ENCODE measurements around the gene KLK7. TPM values are rescaled to one million over a fixed set of nuclear protein-coding genes. Genes with fewer than 3 reads are reported as not detected.

KLK7 gene
- total RNA-seq, 1 experiment from 2014 or later = not detected

DNA sequence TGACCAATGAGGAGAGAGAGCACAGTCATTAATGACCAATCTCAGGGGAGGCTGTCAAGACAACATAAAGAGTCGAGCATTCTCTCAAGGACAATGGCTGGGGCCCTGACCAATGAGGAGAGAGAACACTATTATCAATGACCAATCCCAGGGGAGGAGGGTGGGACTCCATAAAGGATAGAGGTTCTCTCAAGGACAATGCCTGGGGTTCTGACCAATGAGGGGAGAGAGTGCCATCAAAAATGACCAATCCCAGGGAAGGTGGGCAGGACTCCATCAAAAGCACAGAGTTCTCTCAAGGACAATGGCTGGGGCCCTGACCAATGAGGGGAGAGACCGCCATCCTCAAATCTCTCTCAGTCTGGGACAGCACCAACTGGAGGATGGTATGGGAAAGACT is 46.0 kb upstream of the KLK7 start:
- peaks cover 6% of the 10 kb centered on the region for H3K4me1 Mint-ChIP-seq (ENCODE audit: insufficient read depth, unreplicated experiment)
- no peak overlapping the region for H3K4me3 Mint-ChIP-seq (ENCODE audit: unreplicated experiment)
- ChIA-PET CTCF (no interaction called here), POLR2A (no interaction called here)
- no TSS peak for BruUV-seq (replicated peaks)
- peaks cover 40% of the 10 kb centered on the region for H3K9me3 Mint-ChIP-seq (ENCODE audit: unreplicated experiment)
- intact Hi-C loops (cut with micrococcal nuclease) = loop anchor here (10.0 kb wide), 1 partner anchor 755 kb away; no protein-coding TSS in a partner anchor
- no peak overlapping the region for H3K27ac Mint-ChIP-seq (ENCODE audit: low read depth, unreplicated experiment)
- no peaks in the 10 kb centered on the region for H3K36me3 Mint-ChIP-seq (ENCODE audit: insufficient read depth, unreplicated experiment)
- DNase-seq (ENCODE audit: unreplicated experiment) = no peak
- TF ChIP-seq, protein P1, sequence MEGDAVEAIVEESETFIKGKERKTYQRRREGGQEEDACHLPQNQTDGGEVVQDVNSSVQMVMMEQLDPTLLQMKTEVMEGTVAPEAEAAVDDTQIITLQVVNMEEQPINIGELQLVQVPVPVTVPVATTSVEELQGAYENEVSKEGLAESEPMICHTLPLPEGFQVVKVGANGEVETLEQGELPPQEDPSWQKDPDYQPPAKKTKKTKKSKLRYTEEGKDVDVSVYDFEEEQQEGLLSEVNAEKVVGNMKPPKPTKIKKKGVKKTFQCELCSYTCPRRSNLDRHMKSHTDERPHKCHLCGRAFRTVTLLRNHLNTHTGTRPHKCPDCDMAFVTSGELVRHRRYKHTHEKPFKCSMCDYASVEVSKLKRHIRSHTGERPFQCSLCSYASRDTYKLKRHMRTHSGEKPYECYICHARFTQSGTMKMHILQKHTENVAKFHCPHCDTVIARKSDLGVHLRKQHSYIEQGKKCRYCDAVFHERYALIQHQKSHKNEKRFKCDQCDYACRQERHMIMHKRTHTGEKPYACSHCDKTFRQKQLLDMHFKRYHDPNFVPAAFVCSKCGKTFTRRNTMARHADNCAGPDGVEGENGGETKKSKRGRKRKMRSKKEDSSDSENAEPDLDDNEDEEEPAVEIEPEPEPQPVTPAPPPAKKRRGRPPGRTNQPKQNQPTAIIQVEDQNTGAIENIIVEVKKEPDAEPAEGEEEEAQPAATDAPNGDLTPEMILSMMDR (IDR thresholded peaks at IDR 0.05; ENCODE audit: unreplicated experiment) = no peak
- peaks cover 7% of the 10 kb centered on the region for H3K27me3 Mint-ChIP-seq (ENCODE audit: insufficient read depth, unreplicated experiment)

GRCh38 chr19:51027873-51028272 is 44.2 kb upstream of the KLK7 start:
- Mint-ChIP-seq H3K36me3 (ENCODE audit: insufficient read depth, unreplicated experiment) (no peaks in the 10 kb centered on the region), H3K27ac (ENCODE audit: low read depth, unreplicated experiment) (no peak overlapping the region), H3K27me3 (ENCODE audit: insufficient read depth, unreplicated experiment) (no peaks in the 10 kb centered on the region), H3K9me3 (ENCODE audit: unreplicated experiment) (peaks cover 30% of the 10 kb centered on the region), H3K4me1 (ENCODE audit: insufficient read depth, unreplicated experiment) (peaks cover 6% of the 10 kb centered on the region), H3K4me3 (ENCODE audit: unreplicated experiment) (no peak overlapping the region)
- BruUV-seq (replicated peaks) = no TSS peak
- DNase-seq (ENCODE audit: unreplicated experiment) = no peak
- POLR2A ChIA-PET = interaction anchor here (1.4 kb wide), 1 partner anchor 81 kb away, joined by 3 read pairs; the partner anchor contains the start of gene CTU1
- CTCF ChIA-PET = interaction anchor here (1.2 kb wide), 1 partner anchor 68 kb away, joined by 3 read pairs; no protein-coding TSS in a partner anchor
- intact Hi-C loops (cut with micrococcal nuclease) = loop anchor here (10.0 kb wide), 1 partner anchor 757 kb away; no protein-coding TSS in a partner anchor
- TF ChIP-seq, protein P1 (IDR thresholded peaks at IDR 0.05; ENCODE audit: unreplicated experiment) = no peak

DNA sequence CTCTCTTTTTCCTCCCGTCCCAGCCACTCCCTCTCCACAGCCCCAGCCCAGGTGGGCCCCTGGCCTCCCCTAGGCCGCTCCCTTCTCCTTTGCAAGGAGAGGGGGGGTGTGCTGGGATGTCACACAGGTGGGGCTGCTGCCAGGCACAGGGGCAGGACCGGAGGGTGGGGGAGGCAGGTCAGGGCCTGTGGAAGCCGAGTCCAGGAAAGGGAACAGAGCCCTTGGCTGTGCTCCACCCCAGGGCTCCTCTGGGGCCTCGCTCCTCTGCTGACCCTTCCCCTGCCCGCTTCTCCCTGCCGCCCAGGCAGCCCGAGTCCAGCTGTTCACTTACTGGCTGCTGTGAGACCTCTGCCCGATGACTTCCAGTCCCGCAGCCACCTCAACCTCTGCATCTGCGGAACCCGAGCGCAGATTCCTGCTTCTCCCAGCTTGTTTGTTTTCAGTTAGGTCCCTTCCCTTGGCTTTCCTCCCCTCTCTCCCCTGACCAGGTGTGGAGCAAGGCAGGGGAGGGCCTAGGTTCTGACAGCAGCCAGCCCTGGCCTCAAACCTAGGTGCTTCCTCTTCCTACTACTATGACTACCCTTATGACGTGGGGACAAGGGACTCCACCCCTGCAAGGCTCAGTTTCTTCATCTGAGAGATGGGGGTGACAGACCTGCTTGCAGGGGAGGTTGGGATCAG is 43.5 kb upstream of the KLK7 start:
- ChIA-PET POLR2A (no interaction called here), CTCF (no interaction called here)
- peaks cover 6% of the 10 kb centered on the region for H3K4me1 Mint-ChIP-seq (ENCODE audit: insufficient read depth, unreplicated experiment)
- intact Hi-C loops (cut with micrococcal nuclease) = loop anchor here (10.0 kb wide), 1 partner anchor 758 kb away; no protein-coding TSS in a partner anchor
- no peak overlapping the region for H3K27ac Mint-ChIP-seq (ENCODE audit: low read depth, unreplicated experiment)
- TF ChIP-seq, protein P1 (IDR thresholded peaks at IDR 0.05; ENCODE audit: unreplicated experiment) = no peak
- no peak for DNase-seq (ENCODE audit: unreplicated experiment)
- no peaks in the 10 kb centered on the region for H3K36me3 Mint-ChIP-seq (ENCODE audit: insufficient read depth, unreplicated experiment)
- no peak overlapping the region for H3K4me3 Mint-ChIP-seq (ENCODE audit: unreplicated experiment)
- peaks cover 27% of the 10 kb centered on the region for H3K9me3 Mint-ChIP-seq (ENCODE audit: unreplicated experiment)
- H3K27me3 Mint-ChIP-seq (ENCODE audit: insufficient read depth, unreplicated experiment) = no peaks in the 10 kb centered on the region
- BruUV-seq (replicated peaks) = no TSS peak

- Mint-ChIP-seq H3K36me3 (ENCODE audit: insufficient read depth, unreplicated experiment) (no peaks in the 10 kb centered on the region), H3K4me3 (ENCODE audit: unreplicated experiment) (no peak within 1 kb of the TSS), H3K4me1 (ENCODE audit: insufficient read depth, unreplicated experiment) (peaks cover 6% of the 10 kb centered on the region), H3K9me3 (ENCODE audit: unreplicated experiment) (peaks cover 21% of the 10 kb centered on the region), H3K27me3 (ENCODE audit: insufficient read depth, unreplicated experiment) (no peaks in the 10 kb centered on the region), H3K27ac (ENCODE audit: low read depth, unreplicated experiment) (no peak within 1 kb of the TSS)
- CTCF ChIA-PET = no interaction called here
- DNase-seq (ENCODE audit: unreplicated experiment) = no peak
- POLR2A ChIA-PET = no interaction called here
- intact Hi-C loops (cut with micrococcal nuclease) = loop anchor here (10.0 kb wide), 1 partner anchor 758 kb away; no protein-coding TSS in a partner anchor
- no TSS peak for BruUV-seq (replicated peaks)
- TF ChIP-seq, protein P1 (IDR thresholded peaks at IDR 0.05; ENCODE audit: unreplicated experiment) = no peak
Measured at GRCh38 chr19:51026554-51026831, 42.8 kb upstream of the KLK7 start, which contains the start of gene KLK11. TSS of gene KLK11 (minus strand) at chr19:51026616. CDS start at chr19:51025631, 985 bp downstream.
